Trophoblast cell (in vitro differentiated cells and primary cell): ENCODE measurements around the gene SRSF2.

Source experiments
- DNase-seq, 2 donors: peaks; one replicate each; pipeline ENCODE4 v3.0.0-alpha.2; 2016
- H2AFZ ChIP-seq: 2 replicates; pipeline ENCODE4 v1.6.1; 2013; ENCODE audit warnings: low read length, moderate library complexity, mild to moderate bottlenecking; ENCODE audit not compliant: insufficient read depth, poor library complexity
- H2AK5ac ChIP-seq: 2 replicates; pipeline ENCODE4 v1.6.1; 2013; ENCODE audit warnings: mild to moderate bottlenecking, low read length
- H2BK120ac ChIP-seq: 2 replicates; pipeline ENCODE4 v1.6.1; 2013; ENCODE audit warnings: low read length, mild to moderate bottlenecking, moderate library complexity; ENCODE audit not compliant: insufficient read depth, poor library complexity
- H2BK12ac ChIP-seq: 2 replicates; pipeline ENCODE4 v1.6.1; 2013; ENCODE audit warnings: mild to moderate bottlenecking, low read length, moderate library complexity
- H2BK5ac ChIP-seq: 2 replicates; pipeline ENCODE4 v1.6.1; 2013; ENCODE audit warnings: low read length, low read depth, moderate library complexity, mild to moderate bottlenecking; ENCODE audit not compliant: poor library complexity
- H3K14ac ChIP-seq: 2 replicates; pipeline ENCODE4 v1.6.1; 2013; ENCODE audit warnings: mild to moderate bottlenecking, low read length
- H3K18ac ChIP-seq: 2 replicates; pipeline ENCODE4 v1.6.1; 2013; ENCODE audit warnings: mild to moderate bottlenecking, low read length
- H3K23ac ChIP-seq: 2 replicates; pipeline ENCODE4 v1.6.1; 2013; ENCODE audit warnings: low read length
- H3K27ac ChIP-seq: 2 replicates; pipeline ENCODE4 v1.5.1; 2013; ENCODE audit warnings: low read depth, mild to moderate bottlenecking, inconsistent platforms, low read length, moderate library complexity
- H3K27me3 ChIP-seq: 2 replicates; pipeline ENCODE4 v1.6.1; 2013; ENCODE audit warnings: inconsistent platforms, mild to moderate bottlenecking, low read length, moderate library complexity; ENCODE audit not compliant: insufficient read depth
- H3K36me3 ChIP-seq, 2 experiments: 1 replicate in 1 of 2; 2 replicates in 1 of 2; pipeline ENCODE4 v1.6.1; 2013; ENCODE audit warnings: low read length in 2 of 2, mild to moderate bottlenecking in 2 of 2, moderate library complexity in 1 of 2; ENCODE audit not compliant: insufficient read depth in 2 of 2, control insufficient read depth in 1 of 2
- H3K4ac ChIP-seq: 2 replicates; pipeline ENCODE4 v1.6.1; 2013; ENCODE audit warnings: low read depth, mild to moderate bottlenecking, low read length, moderate library complexity
- H3K4me1 ChIP-seq, 2 experiments: 1 replicate in 1 of 2; 2 replicates in 1 of 2; pipeline ENCODE4 v1.6.1; 2013; ENCODE audit warnings: low read length in 2 of 2, mild to moderate bottlenecking in 2 of 2, moderate library complexity in 1 of 2; ENCODE audit not compliant: insufficient read depth in 2 of 2, control insufficient read depth in 1 of 2
- H3K4me2 ChIP-seq: 2 replicates; pipeline ENCODE4 v1.6.1; 2013; ENCODE audit warnings: inconsistent platforms, mild to moderate bottlenecking, low read length, moderate library complexity
- H3K4me3 ChIP-seq: 2 replicates; pipeline ENCODE4 v1.5.1; 2013; ENCODE audit warnings: mild to moderate bottlenecking, low read depth, low read length, inconsistent platforms
- H3K79me1 ChIP-seq: one replicate; pipeline ENCODE4 v1.6.1; 2013; ENCODE audit warnings: low read length
- H3K79me2 ChIP-seq: 2 replicates; pipeline ENCODE4 v1.6.1; 2013; ENCODE audit warnings: low read length, mild to moderate bottlenecking; ENCODE audit not compliant: control insufficient read depth, insufficient read depth, poor library complexity
- H3K9ac ChIP-seq: 2 replicates; pipeline ENCODE4 v1.6.1; 2013; ENCODE audit warnings: mild to moderate bottlenecking, low read length
- H3K9me3 ChIP-seq: 2 replicates; pipeline ENCODE4 v1.6.1; 2013; ENCODE audit warnings: low read depth, mild to moderate bottlenecking, control low read depth, inconsistent platforms, low read length; ENCODE audit not compliant: insufficient read depth
- H4K12ac ChIP-seq: 2 replicates; pipeline ENCODE4 v1.6.1; 2013; ENCODE audit warnings: low read depth, mild to moderate bottlenecking, low read length, moderate library complexity
- H4K8ac ChIP-seq: 2 replicates; pipeline ENCODE4 v1.6.1; 2013; ENCODE audit warnings: low read depth, mild to moderate bottlenecking, low read length, moderate library complexity
- H4K91ac ChIP-seq: one replicate; pipeline ENCODE4 v1.6.1; 2013; ENCODE audit warnings: low read depth, mild to moderate bottlenecking, low read length, moderate library complexity
- WGBS: extraction: QIAGEN DNeasy Blood & Tissue Kit; methylation state at CpG from one replicate; pipeline ENCODE4 v1.1.7; 2013; ENCODE audit warnings: missing lambda C conversion rate; ENCODE audit not compliant: insufficient read length, insufficient coverage; ENCODE audit errors: extremely low coverage; 5-methylcytosine and 5-hydroxymethylcytosine counted together

The SRSF2 gene

DNA sequence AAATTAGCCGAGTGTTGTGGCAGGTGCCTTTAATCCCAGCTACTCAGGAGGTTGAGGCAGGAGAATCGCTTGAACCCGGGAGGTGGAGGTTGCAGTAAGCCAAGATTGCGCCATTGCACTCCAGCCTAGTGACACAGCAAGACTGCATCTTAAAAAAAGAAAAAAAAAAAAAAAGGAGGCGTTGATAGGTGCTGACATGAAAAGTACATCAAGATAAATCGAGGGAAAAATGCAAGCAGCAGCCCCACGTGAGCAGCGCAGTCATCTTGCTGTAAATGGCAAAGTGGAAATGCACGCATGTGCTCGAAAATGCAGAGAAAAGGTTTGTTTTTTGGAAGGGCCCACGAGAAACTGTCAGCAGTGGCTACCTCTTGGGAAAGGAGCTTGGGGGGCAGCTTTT lies 47.3 kb downstream of the SRSF2 start:
- no CpG with 5 or more reads among the region's 11 CpGs for WGBS
- H3K23ac ChIP-seq = no peak overlapping the region
- peaks cover 6% of the 10 kb centered on the region in 2 experiments for H3K36me3 ChIP-seq

DNA sequence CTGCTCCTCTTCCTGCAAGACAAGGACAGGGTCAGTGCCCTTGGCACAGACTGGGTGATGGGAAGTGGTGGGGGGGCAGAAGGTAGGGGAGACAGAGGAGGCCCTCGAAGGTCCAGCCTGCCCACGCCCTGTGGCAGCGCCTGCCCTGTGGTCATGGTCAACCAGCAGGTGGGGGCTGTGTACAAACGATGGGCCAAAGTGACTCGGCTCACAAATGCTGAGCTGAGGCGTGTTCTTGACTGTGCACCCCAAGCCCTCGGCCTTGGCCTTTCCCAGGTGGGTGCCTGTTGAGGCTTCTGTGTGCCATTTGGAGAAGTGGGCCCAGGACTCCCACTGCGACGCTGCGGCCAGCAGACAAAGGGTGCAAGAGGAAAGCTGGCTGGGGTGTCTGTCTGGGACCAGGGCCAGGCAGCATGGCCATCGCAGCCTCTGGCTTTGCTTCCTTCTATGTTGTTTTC lies 48.9 kb downstream of the SRSF2 start:
- Histone ChIP-seq H3K79me2 (no peaks in the 10 kb centered on the region), H3K27me3 (no peaks in the 10 kb centered on the region), H4K12ac (no peak overlapping the region), H3K9ac (no peak overlapping the region), H2AFZ (no peak overlapping the region), H2BK5ac (no peak overlapping the region), H3K79me1 (no peaks in the 10 kb centered on the region), H3K4ac (no peak overlapping the region), H2BK12ac (no peak overlapping the region), H3K4me3 (no peak overlapping the region), H2AK5ac (no peak overlapping the region), H3K23ac (no peak overlapping the region), H4K91ac (no peak overlapping the region), H3K4me1 (peaks cover 5% of the 10 kb centered on the region in 2 experiments), H3K36me3 (peaks cover 13 to 14% of the 10 kb centered on the region in 2 experiments), H3K9me3 (peaks cover 2% of the 10 kb centered on the region), H4K8ac (no peak overlapping the region), H3K27ac (no peak overlapping the region), H3K18ac (no peak overlapping the region), H2BK120ac (no peak overlapping the region), H3K4me2 (no peak overlapping the region), H3K14ac (no peak overlapping the region)
- no CpG with 5 or more reads among the region's 11 CpGs for WGBS
- DNase-seq = no peak

More for the DNA sequence above, 47.3 kb downstream of the SRSF2 start:
- H3K9me3 ChIP-seq = peaks cover 2% of the 10 kb centered on the region
- no peak overlapping the region for H3K9ac ChIP-seq
- H3K18ac ChIP-seq = no peak overlapping the region
- no peak overlapping the region for H3K27ac ChIP-seq
- no peak overlapping the region for H2AK5ac ChIP-seq
- no peak overlapping the region for H4K8ac ChIP-seq
- H2AFZ ChIP-seq = no peak overlapping the region
- H3K79me1 ChIP-seq = no peaks in the 10 kb centered on the region
- H2BK120ac ChIP-seq = no peak overlapping the region
- DNase-seq = peak; percentile 52 to 71
- H3K79me2 ChIP-seq = no peaks in the 10 kb centered on the region
- H3K27me3 ChIP-seq = no peaks in the 10 kb centered on the region
- no peak overlapping the region for H2BK5ac ChIP-seq
- H3K4me1 ChIP-seq = peaks cover 5% of the 10 kb centered on the region in 2 experiments
- no peak overlapping the region for H2BK12ac ChIP-seq
- H3K14ac ChIP-seq = no peak overlapping the region
- H3K4ac ChIP-seq = no peak overlapping the region
- H3K4me2 ChIP-seq = no peak overlapping the region
- no peak overlapping the region for H3K4me3 ChIP-seq
- no peak overlapping the region for H4K91ac ChIP-seq
- no peak overlapping the region for H4K12ac ChIP-seq

DNA sequence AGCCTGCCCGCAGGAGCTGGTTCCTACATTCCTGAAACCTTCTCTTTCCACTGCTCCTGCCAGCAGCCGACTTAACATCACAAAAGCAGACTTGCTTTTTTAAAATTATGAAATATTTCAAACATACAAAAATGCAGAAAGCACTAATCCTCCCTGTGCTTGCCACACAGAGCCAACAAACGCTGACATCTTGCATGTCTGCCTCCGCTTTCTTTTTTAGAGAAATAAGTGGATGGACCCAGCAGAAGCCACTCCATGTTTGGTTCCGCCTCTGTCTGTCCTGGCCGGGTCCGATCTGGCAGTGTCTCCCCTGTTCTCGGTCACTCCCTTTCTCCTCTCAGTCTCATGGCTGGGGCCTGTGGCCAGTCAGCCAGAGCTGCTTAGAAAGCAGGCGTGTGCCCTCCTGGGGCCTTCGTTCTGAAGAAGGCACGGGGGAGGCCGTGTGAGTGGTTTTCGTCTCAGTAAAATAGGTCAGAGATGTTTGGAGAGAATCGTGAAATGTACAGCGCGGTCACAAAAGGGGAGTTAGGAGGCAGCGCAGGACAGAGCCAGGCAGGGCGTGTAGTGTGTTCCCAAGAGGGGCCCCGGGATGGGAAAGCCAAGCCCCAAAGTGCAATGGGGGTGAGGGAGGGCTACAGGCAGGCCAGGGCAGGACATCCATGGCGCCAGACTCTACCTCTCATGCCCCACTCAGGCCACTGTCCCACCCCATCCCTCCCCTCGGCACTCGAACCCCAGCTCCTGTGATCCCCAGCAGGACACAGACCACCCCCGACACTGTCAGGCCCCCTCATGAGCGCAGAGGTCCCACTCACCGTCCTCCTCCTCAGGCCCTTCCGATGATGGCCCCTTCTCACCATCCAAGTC lies 49.6 kb downstream of the SRSF2 start:
- Histone ChIP-seq H3K27me3 (no peaks in the 10 kb centered on the region), H3K36me3 (peaks cover 14 to 19% of the 10 kb centered on the region in 2 experiments), H3K4me1 (peaks cover 5% of the 10 kb centered on the region in 2 experiments), H3K4me3 (no peak overlapping the region), H2BK5ac (no peak overlapping the region), H3K9ac (no peak overlapping the region), H2BK120ac (no peak overlapping the region), H3K14ac (no peak overlapping the region), H3K4me2 (no peak overlapping the region), H3K18ac (no peak overlapping the region), H3K9me3 (peaks cover 2% of the 10 kb centered on the region), H4K8ac (no peak overlapping the region), H3K27ac (no peak overlapping the region), H3K79me1 (no peaks in the 10 kb centered on the region), H3K4ac (no peak overlapping the region), H2AFZ (no peak overlapping the region), H4K12ac (no peak overlapping the region), H3K79me2 (no peaks in the 10 kb centered on the region), H2BK12ac (peak overlapping the region; percentile 26), H4K91ac (no peak overlapping the region), H3K23ac (no peak overlapping the region), H2AK5ac (no peak overlapping the region)
- DNase-seq = no peak
- WGBS = no CpG with 5 or more reads among the region's 26 CpGs

DNA sequence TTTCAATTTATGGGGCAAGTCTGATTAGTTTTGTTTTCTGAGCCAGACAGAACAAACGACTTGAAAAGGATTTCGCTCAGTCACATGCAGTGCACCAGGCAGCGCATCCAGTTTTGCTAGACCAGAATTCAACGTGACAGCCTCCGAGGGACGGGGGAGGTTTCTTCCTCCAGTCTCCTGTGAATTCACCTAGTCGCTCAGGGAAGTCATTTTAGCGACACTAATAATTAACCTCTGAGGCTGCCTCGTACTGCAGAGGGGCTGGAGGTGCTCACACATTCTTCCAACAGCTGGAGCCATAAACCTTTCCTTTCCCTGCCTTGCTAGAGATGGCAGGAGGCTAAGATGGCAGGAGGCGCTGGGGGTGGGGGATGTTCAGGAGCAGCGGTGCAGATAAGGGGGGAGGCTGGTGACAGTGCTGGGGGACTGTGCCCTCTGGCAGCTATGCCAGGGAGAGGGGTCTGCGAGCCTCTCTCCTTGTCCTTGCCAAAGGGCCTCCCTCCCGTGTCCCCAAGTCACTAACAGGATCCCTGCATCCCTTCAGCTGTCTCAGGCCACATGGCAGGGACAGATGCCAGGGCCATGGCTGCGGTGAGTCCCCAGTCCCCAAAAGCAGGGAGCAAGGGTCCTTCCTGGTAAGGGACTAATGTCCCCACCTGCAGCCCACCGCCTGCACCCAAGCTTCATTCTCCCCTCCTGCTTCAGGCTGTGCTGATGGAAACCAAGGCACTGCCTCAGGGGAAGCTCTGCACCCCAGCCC lies 50.4 kb downstream of the SRSF2 start:
- Histone ChIP-seq H3K4me3 (no peak overlapping the region), H2AK5ac (no peak overlapping the region), H2AFZ (no peak overlapping the region), H3K27me3 (no peaks in the 10 kb centered on the region), H3K4me1 (peaks cover 11% of the 10 kb centered on the region in 2 experiments), H3K79me2 (no peaks in the 10 kb centered on the region), H2BK5ac (no peak overlapping the region), H4K91ac (no peak overlapping the region), H3K4ac (no peak overlapping the region), H3K79me1 (no peaks in the 10 kb centered on the region), H3K9ac (no peak overlapping the region), H2BK12ac (no peak overlapping the region), H3K9me3 (peaks cover 5% of the 10 kb centered on the region), H4K12ac (no peak overlapping the region), H3K27ac (no peak overlapping the region), H3K14ac (no peak overlapping the region), H3K4me2 (no peak overlapping the region), H3K18ac (no peak overlapping the region), H3K36me3 (peaks cover 14 to 21% of the 10 kb centered on the region in 2 experiments), H3K23ac (no peak overlapping the region), H4K8ac (no peak overlapping the region), H2BK120ac (no peak overlapping the region)
- DNase-seq = no peak
- WGBS = no CpG with 5 or more reads among the region's 15 CpGs
